ENCODE data around the gene RRP36. TPM values are rescaled to one million over a fixed set of nuclear protein-coding genes. Genes with fewer than 3 reads are reported as not detected.

Gene RRP36
- total RNA-seq, 1 experiment from 2014 or later = 115 TPM

GRCh38 chr6:43050981-43051380, 29.6 kb downstream of the RRP36 start:
- CTCF ChIA-PET = no interaction called here
- H3K36me3 ChIP-seq (ENCODE audit: insufficient read depth, low read length, poor library complexity, severe bottlenecking) = peaks cover 51% of the 10 kb centered on the region
- H3K27ac ChIP-seq (ENCODE audit: low read depth, low read length, poor library complexity, severe bottlenecking) = no peak overlapping the region
- no peak overlapping the region for H3K4me3 ChIP-seq (ENCODE audit: low read depth, low read length, poor library complexity, severe bottlenecking)
- intact Hi-C loops (cut with micrococcal nuclease; ENCODE audit: unreplicated experiment) = no loop called here
- H3K9me3 ChIP-seq (ENCODE audit: low read depth, low read length, poor library complexity, severe bottlenecking) = no peaks in the 10 kb centered on the region
- H3K27me3 ChIP-seq (replicated peaks; ENCODE audit: insufficient read depth, low read depth, low read length, poor library complexity) = no peaks in the 10 kb centered on the region
- TF ChIP-seq CTCF (conservative IDR thresholded peaks at IDR 0.05; ENCODE audit: low read depth, low read length) (no peak), EZH2 (IDR thresholded peaks at IDR 0.05; ENCODE audit: borderline replicate concordance, low read depth, low read length, poor library complexity, severe bottlenecking) (no peak)
- POLR2A ChIA-PET (ENCODE audit: low non-redundant PET) = no interaction called here
- H3K4me1 ChIP-seq (ENCODE audit: insufficient read depth, low read length, poor library complexity, severe bottlenecking) = peaks cover 24% of the 10 kb centered on the region
- DNase-seq (ENCODE audit: low spot score) = no peak
- BruUV-seq (replicated peaks) = no TSS peak

- DNase-seq (ENCODE audit: low spot score) = no peak
- no peaks in the 10 kb centered on the region for H3K9me3 ChIP-seq (ENCODE audit: low read depth, low read length, poor library complexity, severe bottlenecking)
- TF ChIP-seq EZH2 (IDR thresholded peaks at IDR 0.05; ENCODE audit: borderline replicate concordance, low read depth, low read length, poor library complexity, severe bottlenecking) (no peak), CTCF (conservative IDR thresholded peaks at IDR 0.05; ENCODE audit: low read depth, low read length) (no peak)
- H3K4me1 ChIP-seq (ENCODE audit: insufficient read depth, low read length, poor library complexity, severe bottlenecking) = peaks cover 24% of the 10 kb centered on the region
- peak overlapping the region; percentile 93 for H3K27ac ChIP-seq (ENCODE audit: low read depth, low read length, poor library complexity, severe bottlenecking)
- peaks cover 40% of the 10 kb centered on the region for H3K36me3 ChIP-seq (ENCODE audit: insufficient read depth, low read length, poor library complexity, severe bottlenecking)
- BruUV-seq (replicated peaks) = no TSS peak
- H3K4me3 ChIP-seq (ENCODE audit: low read depth, low read length, poor library complexity, severe bottlenecking) = peak overlapping the region; percentile 83
- no peaks in the 10 kb centered on the region for H3K27me3 ChIP-seq (replicated peaks; ENCODE audit: insufficient read depth, low read depth, low read length, poor library complexity)
- intact Hi-C loops (cut with micrococcal nuclease; ENCODE audit: unreplicated experiment) = no loop called here
- POLR2A ChIA-PET (ENCODE audit: low non-redundant PET) = no interaction called here
- CTCF ChIA-PET = no interaction called here
Observed at GRCh38 chr6:43052225-43052841, 30.9 kb downstream of the RRP36 start.

GRCh38 chr6:43052842-43053544, 31.6 kb downstream of the RRP36 start:
- DNase-seq (ENCODE audit: low spot score) = peak; percentile 30
- POLR2A ChIA-PET (ENCODE audit: low non-redundant PET) = no interaction called here
- Histone ChIP-seq H3K4me1 (ENCODE audit: insufficient read depth, low read length, poor library complexity, severe bottlenecking) (peaks cover 24% of the 10 kb centered on the region), H3K27me3 (replicated peaks; ENCODE audit: insufficient read depth, low read depth, low read length, poor library complexity) (no peaks in the 10 kb centered on the region), H3K27ac (ENCODE audit: low read depth, low read length, poor library complexity, severe bottlenecking) (peak overlapping the region; percentile 93), H3K9me3 (ENCODE audit: low read depth, low read length, poor library complexity, severe bottlenecking) (no peaks in the 10 kb centered on the region), H3K4me3 (ENCODE audit: low read depth, low read length, poor library complexity, severe bottlenecking) (peak overlapping the region; percentile 83), H3K36me3 (ENCODE audit: insufficient read depth, low read length, poor library complexity, severe bottlenecking) (peaks cover 33% of the 10 kb centered on the region)
- CTCF ChIA-PET = no interaction called here
- intact Hi-C loops (cut with micrococcal nuclease; ENCODE audit: unreplicated experiment) = no loop called here
- TF ChIP-seq EZH2 (IDR thresholded peaks at IDR 0.05; ENCODE audit: borderline replicate concordance, low read depth, low read length, poor library complexity, severe bottlenecking) = no peak
- no peak for TF ChIP-seq CTCF (conservative IDR thresholded peaks at IDR 0.05; ENCODE audit: low read depth, low read length)
- TSS peak; percentile 25 for BruUV-seq (replicated peaks)
